Osteoblast (primary cell): ENCODE data around the gene DIAPH1. TPM values are rescaled to one million over a fixed set of nuclear protein-coding genes. Genes with fewer than 3 reads are reported as not detected.
A peak's percentile ranks its signal among the peaks of the same experiment; 100 is the strongest.

Source experiments
- DNase-seq: peaks from one replicate; pipeline ENCODE4 v3.0.0; 2011; ENCODE audit warnings: low spot score, mixed read lengths; ENCODE audit not compliant: insufficient read length; ENCODE audit errors: missing footprints
- H2AFZ ChIP-seq: 2 replicates; pipeline ENCODE4 v1.6.0; 2011; ENCODE audit warnings: mild to moderate bottlenecking, low read length
- H3K27ac ChIP-seq: 2 replicates; pipeline ENCODE4 v1.5.1; 2011; ENCODE audit warnings: mild to moderate bottlenecking, low read depth, low read length, moderate library complexity
- H3K27me3 ChIP-seq: 2 replicates; pipeline ENCODE4 v1.6.0; 2012; ENCODE audit warnings: mild to moderate bottlenecking, control low read depth, inconsistent platforms, low read length, moderate library complexity; ENCODE audit not compliant: insufficient read depth
- H3K36me3 ChIP-seq: 2 replicates; pipeline ENCODE4 v1.5.1; 2011; ENCODE audit warnings: mild to moderate bottlenecking, low read length, control low read depth, moderate library complexity; ENCODE audit not compliant: insufficient read depth
- H3K4me1 ChIP-seq: 2 replicates; pipeline ENCODE4 v1.5.1; 2011; ENCODE audit warnings: mild to moderate bottlenecking, low read length, control low read depth, moderate library complexity; ENCODE audit not compliant: insufficient read depth
- H3K4me2 ChIP-seq: 2 replicates; pipeline ENCODE4 v1.6.0; 2011; ENCODE audit warnings: mild to moderate bottlenecking, low read length; ENCODE audit not compliant: insufficient read depth
- H3K4me3 ChIP-seq: fragments of 200-600 bp; sonication (generic); 3 replicates; pipeline ENCODE4 v1.5.1; 2012; ENCODE audit warnings: mild to moderate bottlenecking, low read length, inconsistent platforms; ENCODE audit not compliant: insufficient read depth
- H3K79me2 ChIP-seq: 2 replicates; pipeline ENCODE4 v1.6.0; 2012; ENCODE audit warnings: mild to moderate bottlenecking, low read length, control low read depth, inconsistent platforms; ENCODE audit not compliant: insufficient read depth
- H3K9me3 ChIP-seq: 2 replicates; pipeline ENCODE4 v1.5.1; 2011; ENCODE audit warnings: low read depth, low read length, control low read depth
- H4K20me1 ChIP-seq: 2 replicates; pipeline ENCODE4 v1.6.0; 2012; ENCODE audit warnings: mild to moderate bottlenecking, low read length, control low read depth; ENCODE audit not compliant: insufficient read depth
- CTCF ChIP-seq: IDR thresholded peaks from 2 replicates; pipeline ENCODE4 v1.5.1; 2011; ENCODE audit warnings: mild to moderate bottlenecking, low read depth, low read length, moderate library complexity; ENCODE audit errors: extremely low read depth
- total RNA-seq: library from RNA; depleted of rRNA; stranded (reverse); fragments of >200 nt; gene quantifications from 2 replicates; pipeline ENCODE4 v1.2.3, GENCODE V29; 2012

The DIAPH1 gene
- total RNA-seq, 1 donor: 18.5 TPM

- peak; percentile 83 for DNase-seq
- H3K4me1 ChIP-seq: peaks cover 35% of the 10 kb centered on the region
- no peaks in the 10 kb centered on the region for H3K9me3 ChIP-seq
- H3K27me3 ChIP-seq: no peaks in the 10 kb centered on the region
- no peak overlapping the region for H3K27ac ChIP-seq
- no peak overlapping the region for H2AFZ ChIP-seq
- TF ChIP-seq CTCF: no peak
- H4K20me1 ChIP-seq: peaks cover 42% of the 10 kb centered on the region
- H3K36me3 ChIP-seq: no peaks in the 10 kb centered on the region
- peak overlapping the region; percentile 93 for H3K4me2 ChIP-seq
- peak overlapping the region; percentile 77 for H3K4me3 ChIP-seq
- peaks cover 51% of the 10 kb centered on the region for H3K79me2 ChIP-seq
These were observed 141.0 kb downstream of the DIAPH1 start for GRCh38 chr5:141477815-141478214.

GRCh38 chr5:141477044-141477575, 141.7 kb downstream of the DIAPH1 start:
- H3K79me2 ChIP-seq: peaks cover 46% of the 10 kb centered on the region
- peaks cover 35% of the 10 kb centered on the region for H3K4me1 ChIP-seq
- peak overlapping the region; percentile 46 for H2AFZ ChIP-seq
- TF ChIP-seq CTCF: no peak
- peaks cover 36% of the 10 kb centered on the region for H4K20me1 ChIP-seq
- H3K27ac ChIP-seq: peak overlapping the region; percentile 78
- H3K4me2 ChIP-seq: peak overlapping the region; percentile 93
- peak overlapping the region; percentile 77 for H3K4me3 ChIP-seq
- DNase-seq: peak; percentile 54
- H3K9me3 ChIP-seq: no peaks in the 10 kb centered on the region
- H3K36me3 ChIP-seq: no peaks in the 10 kb centered on the region
- no peaks in the 10 kb centered on the region for H3K27me3 ChIP-seq

GRCh38 chr5:141476132-141476911, 142.5 kb downstream of the DIAPH1 start:
- Histone ChIP-seq H3K27ac (peak overlapping the region; percentile 78), H3K36me3 (no peaks in the 10 kb centered on the region), H3K4me3 (peak overlapping the region; percentile 77), H4K20me1 (peaks cover 36% of the 10 kb centered on the region), H3K27me3 (no peaks in the 10 kb centered on the region), H3K9me3 (no peaks in the 10 kb centered on the region), H3K4me1 (peaks cover 35% of the 10 kb centered on the region), H3K4me2 (peak overlapping the region; percentile 93), H2AFZ (peak overlapping the region; percentile 77), H3K79me2 (peaks cover 41% of the 10 kb centered on the region)
- TF ChIP-seq CTCF: no peak
- DNase-seq: peak; percentile 92

- Histone ChIP-seq H3K27me3 (no peaks in the 10 kb centered on the region), H3K9me3 (no peaks in the 10 kb centered on the region), H3K27ac (peak within 1 kb of the TSS; percentile 78), H4K20me1 (peaks cover 36% of the 10 kb centered on the region), H3K4me3 (peak within 1 kb of the TSS; percentile 77), H3K4me2 (peak within 1 kb of the TSS; percentile 93), H3K79me2 (peaks cover 35% of the 10 kb centered on the region), H2AFZ (peak within 1 kb of the TSS; percentile 77), H3K36me3 (no peaks in the 10 kb centered on the region), H3K4me1 (peaks cover 35% of the 10 kb centered on the region)
- TF ChIP-seq CTCF: peak; percentile 29
- peak; percentile 96 for DNase-seq
These were observed 143.1 kb downstream of the DIAPH1 start, which contains the start of gene PCDHGC3 for GRCh38 chr5:141475625-141476131. TSS of gene PCDHGC3 (plus strand) at chr5:141475966. CDS start at chr5:141476117, 151 bp downstream.
